Sciatic nerve (tissue), 2 donors: ENCODE results near the gene RAD51B. TPM values are rescaled to one million over a fixed set of nuclear protein-coding genes. Genes with fewer than 3 reads are reported as not detected.

Experiments
- ATAC-seq: fragments of 200-7000 bp; cut with Tn5 transposase; one replicate; pipeline ENCODE4 v1.9.1; 2020; ENCODE audit warnings: mild to moderate bottlenecking, moderate library complexity
- DNase-seq: peaks from one replicate; pipeline ENCODE4 v3.0.0-alpha.2; 2020; ENCODE audit warnings: low spot score
- intact Hi-C: fragments of 100-400 bp; cut with DNase I; formaldehyde crosslinking; loops from one replicate; pipeline ENCODE4 v1.14.2; 2022
- total RNA-seq: library from RNA; stranded (reverse); fragmentation: NEBNext Ultra II Directional; extraction: Animal tissue kit (Norgen Biotek cat#: 25700); gene quantifications from one replicate; pipeline ENCODE4 v1.2.1, GENCODE V29; 2021
- donor health status: DM: no; HTN: no; CAD: no.
- donor health status: DM: no; HTN: no; CAD: no.

Gene RAD51B
- total RNA-seq, 1 donor from 2014 or later: 30.4 TPM

GRCh38 chr14:68336165-68336564 lies 516.6 kb downstream of the RAD51B start:
- ATAC-seq: no peak
- no peak for DNase-seq
- intact Hi-C loops: no loop called here

- ATAC-seq (peak; percentile 26), DNase-seq (no peak)
- intact Hi-C loops: no loop called here
Measured at GRCh38 chr14:68337279-68337678, 517.7 kb downstream of the RAD51B start.

GRCh38 chr14:68340262-68340661 lies 520.7 kb downstream of the RAD51B start:
- intact Hi-C loops: no loop called here
- no peak for ATAC-seq
- no peak for DNase-seq

- DNase-seq (no peak), ATAC-seq (no peak)
- intact Hi-C loops: no loop called here
Measured at GRCh38 chr14:68341411-68342212, 522.0 kb downstream of the RAD51B start.

- ATAC-seq: no peak
- intact Hi-C loops: no loop called here
- no peak for DNase-seq
Measured at GRCh38 chr14:68342216-68342763, 522.7 kb downstream of the RAD51B start.

GRCh38 chr14:68343534-68344118 lies 524.0 kb downstream of the RAD51B start:
- intact Hi-C loops: no loop called here
- DNase-seq (no peak), ATAC-seq (no peak)

- intact Hi-C loops: no loop called here
- peak; percentile 53 for ATAC-seq
- no peak for DNase-seq
Measured at GRCh38 chr14:68345738-68346137, 526.2 kb downstream of the RAD51B start.

GRCh38 chr14:68346556-68347343 lies 527.2 kb downstream of the RAD51B start:
- ATAC-seq: no peak
- DNase-seq: no peak
- intact Hi-C loops: no loop called here

GRCh38 chr14:68349900-68350629 lies 530.5 kb downstream of the RAD51B start:
- no peak for DNase-seq
- ATAC-seq: no peak
- intact Hi-C loops: no loop called here

- no peak for ATAC-seq
- intact Hi-C loops: no loop called here
- DNase-seq: no peak
Measured at GRCh38 chr14:68355415-68355814, 535.8 kb downstream of the RAD51B start.

- no peak for DNase-seq
- intact Hi-C loops: no loop called here
- ATAC-seq: no peak
Measured at GRCh38 chr14:68357777-68358176, 538.2 kb downstream of the RAD51B start.

GRCh38 chr14:68358500-68358899 lies 538.9 kb downstream of the RAD51B start:
- no peak for DNase-seq
- intact Hi-C loops: no loop called here
- ATAC-seq: no peak

GRCh38 chr14:68359022-68359836 lies 539.6 kb downstream of the RAD51B start:
- ATAC-seq: no peak
- intact Hi-C loops: no loop called here
- DNase-seq: no peak

- ATAC-seq: peak; percentile 93
- intact Hi-C loops: no loop called here
Measured at GRCh38 chr14:68359837-68360552, 540.4 kb downstream of the RAD51B start.

GRCh38 chr14:68361231-68361630 lies 541.7 kb downstream of the RAD51B start:
- ATAC-seq (no peak), DNase-seq (no peak)
- intact Hi-C loops: no loop called here

More at GRCh38 chr14:68359837-68360552, 540.4 kb downstream of the RAD51B start:
- peak; percentile 74 for DNase-seq

- DNase-seq (no peak), ATAC-seq (no peak)
- intact Hi-C loops: no loop called here
Measured at GRCh38 chr14:68362846-68363245, 543.3 kb downstream of the RAD51B start.

- intact Hi-C loops: no loop called here
- DNase-seq (no peak), ATAC-seq (no peak)
Measured at GRCh38 chr14:68363466-68363842, 543.9 kb downstream of the RAD51B start.
